GM12891 (cell line): ENCODE data around the gene CALML4.

Experiments used
- POLR2A ChIP-seq: IDR thresholded peaks from 2 replicates; pipeline ENCODE4 v1.6.1; 2011; ENCODE audit warnings: low read depth, low read length, control low read depth
- POLR2AphosphoS5 ChIP-seq: IDR thresholded peaks from 2 replicates; pipeline ENCODE4 v1.6.1; 2011; ENCODE audit warnings: low read depth, low read length, control low read depth
- TAF1 ChIP-seq: IDR thresholded peaks from 2 replicates; pipeline ENCODE4 v1.6.1; 2011; ENCODE audit warnings: low read depth, low read length, control low read depth

DNA sequence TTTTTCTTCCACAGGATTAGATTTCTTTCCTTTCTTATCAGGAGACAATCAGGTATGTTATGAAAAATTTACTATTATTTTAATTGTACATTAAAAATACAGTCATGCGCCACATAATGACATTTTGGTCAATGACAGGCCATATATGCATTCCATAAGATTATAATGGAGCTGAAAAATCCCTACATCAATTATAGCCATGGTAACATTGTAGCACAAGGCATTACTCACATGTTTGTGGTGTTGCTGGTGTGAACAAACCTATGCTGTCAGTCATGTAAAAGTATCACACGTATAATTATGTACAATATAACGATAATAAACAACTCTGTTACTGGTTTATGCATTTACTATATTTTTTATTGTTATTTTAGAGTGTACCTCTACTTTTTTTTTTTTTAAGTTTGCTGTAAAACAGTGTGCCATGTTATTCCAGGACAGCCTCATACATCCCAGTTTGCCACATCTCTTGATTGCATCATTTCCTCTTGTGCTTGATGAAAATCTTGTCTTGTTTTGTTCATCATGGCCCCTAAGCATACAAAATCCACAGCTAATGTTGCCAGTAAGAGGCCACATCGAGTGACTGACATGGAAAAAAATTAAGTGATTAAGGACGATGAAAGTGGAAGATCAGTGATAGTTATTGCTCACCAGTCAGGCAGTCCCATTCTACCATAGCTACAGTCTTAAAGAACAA is 21.4 kb downstream of the CALML4 start:
- TF ChIP-seq POLR2AphosphoS5 (no peak), TAF1 (no peak), POLR2A (no peak)
